Suprapubic skin (tissue), 4 donors: Measurements from ENCODE around the gene TGFB1I1. TPM values are rescaled to one million over a fixed set of nuclear protein-coding genes. Genes with fewer than 3 reads are reported as not detected.

Source experiments
- DNase-seq, 2 donors: peaks; one replicate each; pipeline ENCODE4 v3.0.0-alpha.2; 2019; ENCODE audit warnings: low spot score in 2 of 2
- H3K27ac ChIP-seq: fragments of 200-600 bp; sonication (generic); one replicate; pipeline ENCODE4 v1.5.1; 2019
- H3K27me3 ChIP-seq: fragments of 200-600 bp; sonication (generic); one replicate; pipeline ENCODE4 v1.5.1; 2019
- H3K36me3 ChIP-seq: fragments of 200-600 bp; sonication (generic); one replicate; pipeline ENCODE4 v1.5.1; 2019
- H3K4me1 ChIP-seq: fragments of 200-600 bp; sonication (generic); one replicate; pipeline ENCODE4 v1.5.1; 2019
- H3K4me3 ChIP-seq: fragments of 200-600 bp; sonication (generic); one replicate; pipeline ENCODE4 v1.5.1; 2019; ENCODE audit warnings: mild to moderate bottlenecking
- H3K9me3 ChIP-seq: fragments of 200-600 bp; sonication (generic); one replicate; pipeline ENCODE4 v1.5.1; 2019
- EP300 ChIP-seq: sonication (generic); formaldehyde crosslinking; IDR thresholded peaks from one replicate; pipeline ENCODE4 v1.6.1; 2017; ENCODE audit warnings: antibody characterized with exemption
- POLR2A ChIP-seq, 2 donors: fragments of 450-650 bp; IDR thresholded peaks; one replicate each; pipeline ENCODE4 v1.6.1; 2017; ENCODE audit warnings: antibody characterized with exemption in 2 of 2, mild to moderate bottlenecking in 2 of 2, moderate library complexity in 2 of 2
- POLR2AphosphoS5 ChIP-seq, 3 donors: sonication (generic); formaldehyde crosslinking; IDR thresholded peaks; one replicate each; pipeline ENCODE4 v1.6.1; 2017; ENCODE audit warnings: antibody characterized with exemption in 3 of 3
- WGBS: methylation state at CpG from one replicate; pipeline ENCODE4 v1.1.5; 2018; 5-methylcytosine and 5-hydroxymethylcytosine counted together
- total RNA-seq, 4 donors: library from RNA; depleted of rRNA; stranded (reverse); fragments of >200 nt; gene quantifications; one replicate each; pipeline ENCODE4 v1.1.0, GENCODE V29; 2016
- TF ChIP-seq, protein P1 (sequence below), 2 donors: fragments of 200-600 bp in 1 of 2; fragments of 450-650 bp in 1 of 2; sonication (generic) in 1 of 2; IDR thresholded peaks; one replicate each; pipeline ENCODE4 v1.5.1; 2016 to 2019; ENCODE audit warnings: antibody characterized with exemption in 2 of 2, mild to moderate bottlenecking in 1 of 2, moderate library complexity in 1 of 2

The TGFB1I1 gene
- total RNA-seq, 4 donors from 2014 or later: 13.2 to 18.8 (median 14.6) TPM

DNA sequence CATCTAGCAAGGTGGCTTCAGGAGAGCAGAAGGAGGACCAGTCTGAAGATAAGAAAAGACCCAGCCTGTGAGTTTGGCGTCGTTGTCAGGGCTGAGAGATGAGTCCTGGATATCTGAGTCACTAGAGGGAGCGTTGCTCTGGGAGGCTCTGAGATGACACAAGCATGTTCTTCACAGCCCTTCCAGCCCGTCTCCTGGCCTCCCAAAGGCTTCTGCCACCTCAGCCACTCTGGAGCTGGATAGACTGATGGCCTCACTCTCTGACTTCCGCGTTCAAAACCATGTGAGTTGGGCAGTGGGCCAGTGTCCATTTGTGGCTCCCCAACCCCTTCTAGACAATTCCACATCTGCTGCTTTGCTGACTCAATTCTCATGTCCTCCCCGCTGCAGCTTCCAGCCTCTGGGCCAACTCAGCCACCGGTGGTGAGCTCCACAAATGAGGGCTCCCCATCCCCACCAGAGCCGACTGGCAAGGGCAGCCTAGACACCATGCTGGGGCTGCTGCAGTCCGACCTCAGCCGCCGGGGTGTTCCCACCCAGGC lies 2.3 kb downstream of the TGFB1I1 start:
- no peak for TF ChIP-seq POLR2A (IDR thresholded peaks at IDR 0.05)
- TF ChIP-seq, protein P1, sequence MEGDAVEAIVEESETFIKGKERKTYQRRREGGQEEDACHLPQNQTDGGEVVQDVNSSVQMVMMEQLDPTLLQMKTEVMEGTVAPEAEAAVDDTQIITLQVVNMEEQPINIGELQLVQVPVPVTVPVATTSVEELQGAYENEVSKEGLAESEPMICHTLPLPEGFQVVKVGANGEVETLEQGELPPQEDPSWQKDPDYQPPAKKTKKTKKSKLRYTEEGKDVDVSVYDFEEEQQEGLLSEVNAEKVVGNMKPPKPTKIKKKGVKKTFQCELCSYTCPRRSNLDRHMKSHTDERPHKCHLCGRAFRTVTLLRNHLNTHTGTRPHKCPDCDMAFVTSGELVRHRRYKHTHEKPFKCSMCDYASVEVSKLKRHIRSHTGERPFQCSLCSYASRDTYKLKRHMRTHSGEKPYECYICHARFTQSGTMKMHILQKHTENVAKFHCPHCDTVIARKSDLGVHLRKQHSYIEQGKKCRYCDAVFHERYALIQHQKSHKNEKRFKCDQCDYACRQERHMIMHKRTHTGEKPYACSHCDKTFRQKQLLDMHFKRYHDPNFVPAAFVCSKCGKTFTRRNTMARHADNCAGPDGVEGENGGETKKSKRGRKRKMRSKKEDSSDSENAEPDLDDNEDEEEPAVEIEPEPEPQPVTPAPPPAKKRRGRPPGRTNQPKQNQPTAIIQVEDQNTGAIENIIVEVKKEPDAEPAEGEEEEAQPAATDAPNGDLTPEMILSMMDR (IDR thresholded peaks at IDR 0.05): no peak
- no peak for TF ChIP-seq POLR2AphosphoS5 (IDR thresholded peaks at IDR 0.05)
- peaks cover 41% of the 10 kb centered on the region for H3K36me3 ChIP-seq
- peaks cover 55% of the 10 kb centered on the region for H3K4me1 ChIP-seq
- no peak overlapping the region for H3K27ac ChIP-seq
- H3K9me3 ChIP-seq: no peaks in the 10 kb centered on the region
- no peak for DNase-seq
- H3K27me3 ChIP-seq: no peaks in the 10 kb centered on the region
- WGBS: 71% methylated on average over 10 of the region's 12 CpGs
- no peak overlapping the region for H3K4me3 ChIP-seq

DNA sequence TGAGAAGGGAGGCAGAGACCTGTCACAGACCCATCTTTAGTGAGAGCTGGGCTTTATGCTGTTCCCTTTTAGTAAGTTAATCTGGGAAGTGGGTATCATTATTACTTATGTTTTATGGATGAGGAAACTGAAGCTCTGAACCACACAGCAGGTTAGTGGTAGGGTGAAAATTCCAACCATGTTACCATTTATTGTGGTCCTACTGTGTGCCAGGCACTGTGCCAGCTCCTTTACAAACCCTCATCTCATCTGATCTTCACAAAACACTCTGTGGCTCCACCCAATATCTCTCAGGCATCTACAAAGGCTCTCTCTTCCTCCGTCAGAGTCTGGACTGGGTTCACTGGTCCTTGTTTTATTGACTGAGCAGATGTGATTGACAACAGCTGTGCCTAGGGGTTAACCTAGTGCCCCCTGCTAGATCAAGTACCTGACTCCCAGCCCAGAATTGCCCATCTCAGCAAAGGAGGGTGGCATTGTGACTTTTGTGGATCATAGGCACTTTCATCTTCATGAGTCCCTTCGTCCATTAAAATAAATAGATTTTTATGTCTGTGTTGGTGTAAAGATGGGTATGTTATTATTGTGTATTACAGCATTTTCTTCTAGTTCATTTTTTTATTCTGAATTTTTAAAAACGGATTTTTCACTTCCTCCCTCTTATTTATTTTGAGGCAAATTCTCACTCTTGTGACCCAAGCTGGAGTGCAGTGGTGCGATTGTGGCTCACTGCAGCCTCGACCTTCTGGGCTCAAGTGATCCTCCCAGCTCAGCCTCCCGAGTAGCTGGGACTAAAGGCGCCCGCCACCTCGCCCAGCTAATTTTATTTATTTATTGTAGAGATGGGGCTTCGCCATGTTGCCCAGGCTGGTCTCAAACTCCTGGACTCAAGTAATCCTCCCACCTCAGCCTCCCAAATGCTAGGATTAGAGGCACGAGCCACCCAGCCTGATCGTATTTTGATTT lies 3.1 kb downstream of the TGFB1I1 start:
- WGBS: 93% methylated on average over 12 of the region's 12 CpGs
- Histone ChIP-seq H3K9me3 (no peaks in the 10 kb centered on the region), H3K27ac (no peak overlapping the region), H3K4me1 (peaks cover 55% of the 10 kb centered on the region), H3K27me3 (no peaks in the 10 kb centered on the region), H3K4me3 (no peak overlapping the region), H3K36me3 (peaks cover 41% of the 10 kb centered on the region)
- TF ChIP-seq, protein P1 (IDR thresholded peaks at IDR 0.05): no peak
- TF ChIP-seq POLR2AphosphoS5 (IDR thresholded peaks at IDR 0.05) (no peak), EP300 (no peak), POLR2A (IDR thresholded peaks at IDR 0.05) (no peak)
- DNase-seq: no peak

- no peak for DNase-seq
- Histone ChIP-seq H3K27me3 (no peaks in the 10 kb centered on the region), H3K36me3 (peaks cover 41% of the 10 kb centered on the region), H3K27ac (no peak overlapping the region), H3K9me3 (no peaks in the 10 kb centered on the region), H3K4me3 (peak overlapping the region; percentile 43), H3K4me1 (peaks cover 57% of the 10 kb centered on the region)
- 60% methylated on average over 11 of the region's 26 CpGs for WGBS
- TF ChIP-seq POLR2A (IDR thresholded peaks at IDR 0.05) (no peak), POLR2AphosphoS5 (IDR thresholded peaks at IDR 0.05) (no peak), EP300 (no peak)
- TF ChIP-seq, protein P1 (IDR thresholded peaks at IDR 0.05): no peak
These were observed 4.0 kb downstream of the TGFB1I1 start for GRCh38 chr16:31475946-31476302.

DNA sequence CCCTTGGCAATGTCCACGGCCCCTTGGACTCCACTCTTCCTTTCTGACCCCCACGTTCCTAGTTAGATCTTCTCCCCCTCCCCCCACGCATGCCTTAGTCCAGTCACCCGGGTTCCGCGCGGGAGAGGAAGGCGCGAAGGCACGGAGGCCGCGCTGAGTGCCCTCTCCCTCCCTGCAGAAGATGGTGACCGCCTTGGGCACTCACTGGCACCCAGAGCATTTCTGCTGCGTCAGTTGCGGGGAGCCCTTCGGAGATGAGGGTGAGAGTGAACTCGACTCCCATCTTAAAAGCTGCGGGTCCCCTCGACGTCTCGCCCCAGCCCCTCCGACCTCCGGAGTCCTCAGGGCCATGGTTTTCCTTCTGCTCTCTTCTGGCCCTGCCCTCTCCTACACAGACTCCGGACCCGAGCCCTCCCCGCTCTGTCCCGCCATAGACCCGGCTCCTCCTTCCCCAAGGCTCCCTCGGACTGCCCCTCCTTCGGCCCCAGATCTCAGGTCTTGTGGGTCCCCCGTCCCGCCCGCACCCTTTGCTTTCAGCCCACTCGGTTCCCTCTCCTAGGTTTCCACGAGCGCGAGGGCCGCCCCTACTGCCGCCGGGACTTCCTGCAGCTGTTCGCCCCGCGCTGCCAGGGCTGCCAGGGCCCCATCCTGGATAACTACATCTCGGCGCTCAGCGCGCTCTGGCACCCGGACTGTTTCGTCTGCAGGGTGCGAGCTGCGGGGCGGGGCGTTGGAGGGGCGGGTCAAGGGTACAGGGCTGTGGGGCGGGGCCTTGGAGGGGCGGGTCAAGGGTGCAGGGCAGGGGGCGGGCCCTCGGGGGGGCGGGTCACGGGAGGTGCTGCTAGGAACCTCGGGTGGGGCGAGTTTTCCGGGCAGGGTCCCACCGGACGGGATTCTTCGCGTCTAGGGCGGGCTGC lies 4.6 kb downstream of the TGFB1I1 start:
- Histone ChIP-seq H3K27me3 (no peaks in the 10 kb centered on the region), H3K9me3 (no peaks in the 10 kb centered on the region), H3K4me3 (peak overlapping the region; percentile 43), H3K36me3 (peaks cover 41% of the 10 kb centered on the region), H3K27ac (peak overlapping the region; percentile 39), H3K4me1 (peaks cover 52% of the 10 kb centered on the region)
- 35% methylated on average over 40 of the region's 68 CpGs for WGBS
- TF ChIP-seq POLR2A (IDR thresholded peaks at IDR 0.05) (no peak), EP300 (no peak), POLR2AphosphoS5 (IDR thresholded peaks at IDR 0.05) (no peak)
- TF ChIP-seq, protein P1 (IDR thresholded peaks at IDR 0.05): no peak
- DNase-seq: peak; percentile 88 to 91
